Fibroblast of lung (primary cell): ENCODE results near the gene CHCHD6.

Experiments used
- EZH2 ChIP-seq: IDR thresholded peaks from 2 replicates; pipeline ENCODE4 v1.5.1; 2012; ENCODE audit warnings: low read length, control low read depth, mild to moderate bottlenecking; ENCODE audit errors: missing control alignments
- TF ChIP-seq, protein P1 (sequence below), 2 donors: IDR thresholded peaks in 1 of 2; conservative IDR thresholded peaks in 1 of 2; 1 replicate in 1 of 2; 2 replicates in 1 of 2; pipeline ENCODE4 v1.5.1; 2011 to 2012; ENCODE audit warnings: low read length in 2 of 2, control low read depth in 1 of 2, inconsistent platforms in 1 of 2, low read depth in 1 of 2, mild to moderate bottlenecking in 1 of 2

DNA sequence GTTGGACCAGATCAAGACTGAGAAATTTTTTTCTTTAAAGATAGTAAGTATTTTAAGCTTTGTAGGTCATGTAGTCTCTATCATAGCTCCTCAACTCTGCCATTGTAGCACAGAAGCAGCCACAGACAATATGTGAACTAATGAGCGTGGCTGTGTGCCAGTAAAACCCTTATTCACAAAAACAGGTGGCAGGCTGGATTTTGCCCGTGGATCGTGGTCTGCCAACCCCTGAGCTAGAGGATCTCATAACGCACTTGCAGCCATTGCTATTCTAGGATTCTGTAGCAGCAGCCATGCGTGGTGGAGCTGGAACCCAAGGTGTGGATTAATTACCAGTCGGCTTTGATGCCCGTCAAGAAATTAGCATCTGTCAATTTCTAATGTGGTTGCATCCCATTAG, 210.2 kb downstream of the CHCHD6 start:
- TF ChIP-seq, protein P1, sequence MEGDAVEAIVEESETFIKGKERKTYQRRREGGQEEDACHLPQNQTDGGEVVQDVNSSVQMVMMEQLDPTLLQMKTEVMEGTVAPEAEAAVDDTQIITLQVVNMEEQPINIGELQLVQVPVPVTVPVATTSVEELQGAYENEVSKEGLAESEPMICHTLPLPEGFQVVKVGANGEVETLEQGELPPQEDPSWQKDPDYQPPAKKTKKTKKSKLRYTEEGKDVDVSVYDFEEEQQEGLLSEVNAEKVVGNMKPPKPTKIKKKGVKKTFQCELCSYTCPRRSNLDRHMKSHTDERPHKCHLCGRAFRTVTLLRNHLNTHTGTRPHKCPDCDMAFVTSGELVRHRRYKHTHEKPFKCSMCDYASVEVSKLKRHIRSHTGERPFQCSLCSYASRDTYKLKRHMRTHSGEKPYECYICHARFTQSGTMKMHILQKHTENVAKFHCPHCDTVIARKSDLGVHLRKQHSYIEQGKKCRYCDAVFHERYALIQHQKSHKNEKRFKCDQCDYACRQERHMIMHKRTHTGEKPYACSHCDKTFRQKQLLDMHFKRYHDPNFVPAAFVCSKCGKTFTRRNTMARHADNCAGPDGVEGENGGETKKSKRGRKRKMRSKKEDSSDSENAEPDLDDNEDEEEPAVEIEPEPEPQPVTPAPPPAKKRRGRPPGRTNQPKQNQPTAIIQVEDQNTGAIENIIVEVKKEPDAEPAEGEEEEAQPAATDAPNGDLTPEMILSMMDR (conservative IDR thresholded peaks at IDR 0.05 in 1 of 2, IDR thresholded peaks at IDR 0.05 in 1 of 2; ENCODE audit: low read depth in 1 of 2, low read length in 2 of 2), result no peak
- no peak for TF ChIP-seq EZH2
